Fibroblast of skin of left quadriceps (primary cell): ENCODE results near the gene PLSCR1.
"Not testable (repeated sequence)": the region's sequence is repeated elsewhere in the genome, so short reads cannot be mapped to it uniquely, and the experiment has no call there.

Source experiments
- DNase-seq, 2 experiments: peaks; one replicate each; pipeline ENCODE4 v3.0.0-alpha.2; 2013; ENCODE audit warnings: low read depth in 2 of 2

PLSCR1 gene

DNA sequence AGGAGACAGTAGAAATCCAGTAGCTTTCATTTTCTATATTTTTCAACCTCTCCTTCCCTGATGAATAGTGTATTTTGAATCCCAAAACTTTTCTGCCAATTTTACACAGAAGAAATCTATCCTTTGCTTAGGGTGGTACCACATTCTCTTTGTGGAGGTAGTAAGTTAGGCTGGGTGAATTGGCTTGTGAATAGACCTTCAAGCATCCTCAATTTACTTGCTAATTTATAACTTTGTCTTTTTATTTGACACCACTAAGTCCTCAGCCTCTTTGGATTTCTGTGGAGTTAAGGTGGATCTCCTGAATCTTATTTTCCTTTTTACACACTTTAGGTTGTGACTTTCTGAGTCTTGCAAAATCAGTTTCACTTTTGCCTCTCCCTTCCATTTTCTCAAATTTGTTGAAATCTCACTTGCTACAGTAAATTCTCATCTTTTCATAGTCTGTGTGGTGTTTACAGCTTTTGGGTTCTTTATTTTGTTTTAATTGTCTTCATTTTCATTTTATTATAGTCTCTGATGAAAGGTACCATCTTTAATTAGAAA, 5.7 kb upstream of the PLSCR1 start:
- DNase-seq, result no peak

DNA sequence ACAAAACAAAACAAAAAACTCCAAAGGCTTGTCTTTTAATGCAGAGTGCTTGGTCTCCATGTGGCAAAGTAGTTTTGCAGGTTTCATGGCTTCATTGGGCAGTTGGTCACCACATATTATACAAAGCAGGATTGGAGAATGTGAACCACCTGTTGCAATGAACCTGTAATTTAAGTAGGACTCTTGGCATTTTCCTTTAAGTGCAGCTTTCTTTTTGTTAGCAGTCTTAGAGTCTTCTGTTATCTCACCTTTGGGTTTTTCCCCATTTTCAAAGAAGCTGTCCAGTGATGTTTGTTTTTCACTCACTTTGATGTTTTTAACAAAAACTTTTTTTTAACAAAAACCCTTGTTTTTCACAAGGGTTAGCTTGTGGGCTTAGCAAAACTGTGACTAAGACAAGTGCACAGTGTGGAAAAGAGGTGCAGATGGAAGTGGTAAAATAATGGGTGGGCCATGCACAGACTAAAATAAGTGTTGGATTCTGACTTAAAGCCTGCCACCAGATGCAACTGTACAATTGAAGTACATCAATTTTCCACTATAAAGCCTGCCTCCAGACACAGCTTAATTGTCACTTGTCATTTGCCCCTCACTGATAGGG, 2.9 kb upstream of the PLSCR1 start:
- no peak for DNase-seq

DNA sequence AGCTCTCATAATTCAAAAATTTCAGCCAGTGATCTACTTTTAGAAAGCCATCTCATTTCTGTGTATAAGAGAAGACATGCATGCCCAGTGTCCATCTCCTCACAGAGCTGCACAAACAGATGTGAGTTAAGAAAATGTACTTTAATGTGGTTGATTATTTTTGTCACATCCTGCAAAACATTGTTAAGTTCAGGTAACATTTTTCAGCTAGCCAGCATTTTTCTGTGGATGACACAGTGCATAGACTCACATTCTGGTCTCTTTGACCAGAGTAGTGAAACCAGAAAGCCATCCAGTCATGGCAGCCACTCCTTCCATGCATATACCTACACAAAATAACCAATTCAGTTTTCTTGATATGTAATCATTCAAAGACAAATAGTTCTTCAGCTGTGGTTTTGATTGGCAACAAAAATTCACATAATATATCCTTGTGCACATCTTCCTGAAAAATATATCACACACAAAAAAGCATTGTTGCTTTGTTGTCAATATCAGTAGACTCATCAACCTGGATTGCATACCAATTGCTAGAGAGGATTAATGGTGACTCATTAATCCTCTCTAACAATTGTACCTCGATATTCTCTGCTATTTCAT, 2.1 kb upstream of the PLSCR1 start:
- no peak for DNase-seq

DNA sequence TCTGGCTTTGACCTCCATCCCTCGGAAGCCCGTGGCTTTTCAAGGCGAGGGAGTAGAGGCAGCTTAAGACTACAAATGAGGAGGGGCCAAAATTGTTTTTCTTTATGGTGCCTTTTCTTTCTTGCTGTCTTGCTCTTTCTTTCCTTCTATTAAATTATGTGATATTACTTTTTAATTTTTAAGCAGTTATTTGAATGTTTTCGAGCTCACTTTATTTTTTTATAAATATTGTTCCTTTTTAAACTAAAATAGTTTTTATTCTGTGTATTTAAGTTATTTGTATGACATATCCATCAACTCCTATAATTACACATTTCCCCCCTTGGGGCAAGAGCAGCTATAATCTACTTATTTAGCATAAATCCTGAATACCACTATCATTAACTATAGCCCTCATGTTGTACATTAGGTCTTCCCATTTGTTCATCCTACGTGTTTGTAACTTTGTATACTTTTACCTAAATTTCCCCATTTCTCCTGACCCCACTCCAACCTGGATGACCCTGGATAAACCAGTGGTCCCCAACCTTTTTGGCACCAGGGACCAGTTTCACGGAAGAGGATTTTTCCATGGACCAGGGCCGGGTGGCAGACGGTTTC, 622 bp upstream of the PLSCR1 start:
- DNase-seq, result no peak

DNA sequence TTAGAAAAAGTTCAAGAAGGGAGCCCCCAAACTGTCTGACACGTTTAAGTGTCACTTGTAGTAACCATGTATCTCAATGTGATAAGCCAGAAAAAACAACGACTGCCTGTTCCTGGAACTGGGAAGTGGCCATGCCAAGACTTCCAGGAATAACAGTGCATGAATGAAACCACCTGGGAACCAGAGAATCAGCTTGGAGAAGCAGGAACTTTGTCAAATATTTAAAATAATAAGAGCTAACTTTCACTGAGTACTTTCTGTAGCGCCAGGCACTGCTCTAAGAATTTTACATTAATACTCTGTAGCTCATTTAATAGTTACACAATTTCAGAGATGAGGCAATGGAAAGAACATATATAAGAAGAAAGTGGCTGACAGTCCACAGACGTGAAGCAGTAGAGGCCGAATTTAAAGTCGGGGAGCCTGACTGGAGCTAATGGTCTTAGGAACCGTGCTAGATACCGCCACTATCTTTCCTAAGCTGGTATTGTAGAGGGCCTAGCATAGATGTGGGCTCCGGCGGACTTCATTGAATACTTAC, 876 bp downstream of the PLSCR1 start:
- no peak for DNase-seq

DNA sequence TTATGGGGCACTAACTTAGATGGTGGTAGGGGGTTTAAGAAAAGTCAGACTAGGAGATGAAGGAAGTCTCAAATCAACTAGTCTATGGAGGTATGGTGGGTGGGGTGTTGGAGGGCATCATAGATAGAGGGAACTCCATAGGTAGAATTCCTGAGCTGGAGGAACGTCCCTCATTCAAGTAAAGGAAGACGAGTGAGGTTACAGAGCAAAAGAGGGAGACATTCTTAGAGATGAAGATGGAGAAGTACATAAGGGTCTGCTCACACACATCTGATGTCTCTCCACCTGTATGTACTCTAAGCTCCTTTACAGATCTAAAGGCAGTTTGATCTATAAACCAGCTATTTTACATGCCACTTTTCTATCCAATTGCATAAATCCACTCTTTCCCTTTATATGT, 1.4 kb downstream of the PLSCR1 start:
- DNase-seq, result no peak

DNA sequence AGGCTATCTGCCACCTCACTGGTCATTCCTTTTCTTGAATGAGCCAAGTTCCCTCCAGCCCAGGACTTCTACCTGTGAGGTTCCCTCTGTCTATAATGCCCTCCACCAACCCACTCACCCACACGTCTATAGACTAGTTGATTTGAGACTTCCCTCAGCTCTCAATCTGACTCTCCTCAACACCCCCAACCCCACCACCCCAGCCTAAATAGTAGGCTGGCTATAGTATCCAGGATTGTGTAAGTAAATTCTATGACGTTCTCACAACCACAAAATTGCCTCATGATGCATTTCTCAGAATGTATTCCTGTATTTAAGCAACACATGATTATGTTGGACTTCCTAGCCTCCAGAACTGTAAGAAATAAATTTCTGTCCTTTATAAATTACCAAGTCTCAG, 2.2 kb downstream of the PLSCR1 start:
- peak in 1 of 2 experiments; percentile 35 for DNase-seq

DNA sequence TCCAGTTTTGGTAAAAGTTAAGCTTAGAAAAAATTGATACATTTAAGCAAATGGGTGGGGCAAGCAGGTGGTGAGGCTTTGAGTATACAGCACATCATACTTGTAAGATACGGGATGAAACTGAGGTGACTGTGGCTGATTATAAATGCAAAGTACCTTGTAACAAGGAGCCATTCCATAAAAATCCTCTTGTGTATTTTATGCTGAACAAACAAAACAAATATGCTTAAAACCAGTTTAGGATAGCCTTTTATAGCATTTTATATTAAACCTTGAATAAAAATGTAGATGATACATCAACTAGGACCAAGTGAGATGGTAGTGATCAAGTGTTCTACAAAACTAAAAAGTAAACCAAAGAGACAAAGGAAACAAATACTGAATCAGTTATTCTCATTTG, 3.4 kb downstream of the PLSCR1 start:
- no peak for DNase-seq

DNA sequence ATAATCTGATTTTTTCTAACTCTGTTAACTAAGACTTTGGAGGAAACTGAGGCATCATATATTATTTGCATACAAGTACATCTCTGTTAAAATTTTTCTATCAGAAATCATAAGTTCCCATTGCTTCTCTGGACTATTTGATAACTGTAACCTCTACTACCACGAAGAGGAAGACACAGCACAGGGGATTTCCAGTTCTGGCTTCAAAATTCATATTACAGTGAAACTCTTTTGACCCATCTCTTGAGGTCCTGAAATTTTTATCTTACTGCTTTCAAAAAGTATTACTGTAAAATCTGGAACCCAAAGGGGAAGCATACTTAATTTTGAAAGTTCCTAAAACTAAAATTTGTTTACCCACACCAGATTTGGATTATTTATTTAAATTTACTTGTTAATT, 4.2 kb downstream of the PLSCR1 start:
- DNase-seq, result no peak

DNA sequence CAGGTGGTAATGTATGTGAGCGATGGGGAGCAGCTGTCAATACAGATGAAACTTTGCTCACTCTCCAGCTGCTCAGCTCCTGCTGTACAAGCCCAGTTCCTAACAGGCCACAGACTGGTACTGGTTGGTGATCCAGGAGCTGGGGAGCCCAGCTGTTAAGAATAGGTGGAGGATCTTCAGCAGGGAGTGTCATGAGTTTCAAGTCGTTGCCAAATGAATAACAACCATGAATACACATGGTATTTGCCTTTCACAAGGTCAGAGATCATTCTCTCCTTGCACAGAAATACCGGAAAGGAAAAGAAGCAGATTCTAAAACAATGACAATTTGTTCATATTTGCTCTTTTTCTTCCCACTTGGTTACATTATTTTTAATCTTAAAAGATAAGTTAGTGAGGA, 5.1 kb downstream of the PLSCR1 start:
- DNase-seq, result no peak

DNA sequence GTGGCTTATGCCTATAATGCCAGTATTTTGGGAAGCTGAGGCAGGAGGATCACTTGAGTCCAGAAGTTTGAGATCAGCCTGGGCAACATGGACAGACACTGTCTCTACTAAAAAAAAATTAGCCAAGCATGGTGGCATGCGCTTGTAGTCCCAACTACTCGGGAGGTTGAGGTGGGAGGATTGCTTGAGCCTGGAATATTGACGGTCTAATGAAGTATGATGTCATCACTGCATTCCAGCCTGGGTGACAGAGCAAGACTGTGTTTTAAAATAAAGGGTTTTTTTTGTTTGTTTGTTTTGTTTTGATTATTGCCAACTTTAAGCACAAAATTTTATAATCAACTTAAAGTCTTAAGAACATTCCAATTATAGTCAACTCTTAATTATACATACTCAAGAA, 6.8 kb downstream of the PLSCR1 start:
- DNase-seq, result no peak

DNA sequence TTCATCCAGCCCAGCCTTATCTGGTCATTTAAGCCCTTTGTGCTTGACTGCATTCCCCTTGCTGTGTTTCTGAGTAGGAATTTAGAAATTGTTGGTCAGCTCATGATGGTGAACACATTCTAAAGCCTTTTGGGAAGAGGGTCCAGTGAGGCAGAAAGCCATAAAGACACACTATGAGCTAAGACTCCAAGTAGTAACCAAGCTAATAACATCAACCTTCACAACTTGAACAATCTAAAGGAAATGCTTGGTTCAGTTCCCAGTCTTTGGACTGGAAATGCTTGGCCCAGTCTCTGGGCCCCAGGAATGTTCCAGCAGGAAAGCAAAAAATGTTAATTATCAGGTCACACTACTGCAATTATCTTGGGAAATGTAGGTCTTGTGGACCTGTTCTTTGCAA, 7.7 kb downstream of the PLSCR1 start:
- DNase-seq, result no peak

DNA sequence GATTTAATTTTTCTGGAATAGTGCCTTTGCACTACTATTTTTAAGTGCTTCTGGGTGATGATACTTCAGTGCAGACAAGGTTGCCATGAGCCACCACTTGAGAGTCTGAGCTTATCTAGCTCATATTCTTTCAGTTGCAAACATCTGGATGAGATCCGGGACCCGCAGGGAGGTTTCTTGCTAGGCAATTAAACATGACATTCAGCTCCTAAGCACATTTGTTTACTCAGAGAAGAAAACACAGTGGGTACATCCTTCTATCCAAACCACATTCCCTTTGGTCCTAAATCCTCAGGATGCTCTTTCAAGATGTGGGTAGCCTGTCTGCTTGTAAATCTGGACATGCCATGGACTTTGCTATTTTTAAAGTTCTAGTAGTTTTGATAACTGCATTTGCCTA, 12.0 kb downstream of the PLSCR1 start:
- DNase-seq, result no peak

DNA sequence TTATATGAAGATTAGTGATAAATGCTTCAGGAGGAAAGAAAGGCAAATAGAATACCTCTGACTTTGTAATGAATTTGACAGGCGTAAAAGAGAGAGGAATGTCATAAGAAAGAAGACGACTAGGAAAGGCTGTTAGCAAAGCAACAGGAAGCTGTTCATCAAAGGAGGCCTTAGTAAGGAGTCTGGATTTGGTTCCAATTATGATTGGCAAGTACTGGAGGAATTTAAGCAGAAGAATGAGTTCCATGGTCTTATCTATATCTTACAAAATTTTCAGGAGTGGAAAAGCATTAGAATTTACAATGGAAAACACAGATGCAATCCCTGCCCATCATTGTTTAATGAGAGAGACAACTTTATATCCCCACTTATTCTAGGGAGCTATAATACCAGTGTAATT, 13.8 kb downstream of the PLSCR1 start:
- DNase-seq, result no peak

DNA sequence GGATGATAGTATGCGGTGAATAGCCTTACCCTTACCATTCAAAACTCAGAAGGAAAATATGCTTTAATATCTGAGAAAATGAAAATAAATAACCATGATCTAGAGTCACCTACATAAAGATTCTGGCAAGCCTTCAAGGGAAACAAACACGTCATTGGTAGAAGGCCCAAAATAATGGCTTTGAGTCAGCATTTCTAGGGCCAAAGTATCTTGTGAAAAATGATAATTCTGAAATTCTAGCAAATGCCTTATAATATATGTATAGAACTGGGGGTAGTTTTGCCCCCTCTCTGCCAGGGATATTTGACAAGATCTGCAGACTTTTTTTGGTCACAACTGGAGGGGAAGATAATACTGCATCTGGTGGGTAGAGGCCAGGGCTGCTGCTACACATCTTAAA, 15.4 kb downstream of the PLSCR1 start:
- no peak for DNase-seq

DNA sequence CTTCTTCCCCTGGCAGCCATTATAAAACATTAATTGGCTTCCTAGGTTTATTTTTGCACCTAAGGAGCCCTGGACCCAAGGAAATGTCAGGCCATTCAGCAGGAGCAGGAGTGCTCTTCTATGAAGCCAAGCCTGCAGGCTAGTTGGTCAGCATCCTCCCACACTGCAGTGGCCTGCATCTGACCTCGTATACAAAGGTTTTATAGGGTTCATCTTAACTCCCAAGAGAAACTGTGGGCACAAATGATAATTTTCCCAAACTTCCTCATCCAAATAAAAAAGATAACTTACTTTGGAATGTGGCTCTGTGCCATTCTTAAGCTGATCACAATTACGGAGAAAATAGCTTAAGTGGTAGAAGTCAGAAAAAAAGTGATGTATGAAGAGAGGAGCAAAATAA, 19.4 kb downstream of the PLSCR1 start:
- DNase-seq, result no peak

DNA sequence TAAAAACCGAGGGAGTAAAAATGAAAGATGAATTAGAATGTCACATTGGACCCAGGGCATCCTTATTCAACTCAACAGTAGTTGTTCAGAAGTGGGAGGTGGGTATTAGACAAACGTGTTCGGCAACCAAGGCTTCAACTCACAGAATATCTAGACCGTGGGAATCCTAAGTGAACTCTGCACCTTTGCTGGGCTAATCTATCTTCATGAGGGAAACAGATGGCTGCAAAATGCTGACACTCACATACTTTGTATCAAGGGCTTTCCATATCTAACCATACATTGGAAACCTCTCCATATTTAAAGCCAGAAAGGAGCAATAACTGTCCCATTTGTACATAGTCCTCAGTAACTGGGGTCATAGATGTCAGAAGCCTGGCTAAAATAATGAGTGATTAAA, 20.9 kb downstream of the PLSCR1 start:
- no peak for DNase-seq

DNA sequence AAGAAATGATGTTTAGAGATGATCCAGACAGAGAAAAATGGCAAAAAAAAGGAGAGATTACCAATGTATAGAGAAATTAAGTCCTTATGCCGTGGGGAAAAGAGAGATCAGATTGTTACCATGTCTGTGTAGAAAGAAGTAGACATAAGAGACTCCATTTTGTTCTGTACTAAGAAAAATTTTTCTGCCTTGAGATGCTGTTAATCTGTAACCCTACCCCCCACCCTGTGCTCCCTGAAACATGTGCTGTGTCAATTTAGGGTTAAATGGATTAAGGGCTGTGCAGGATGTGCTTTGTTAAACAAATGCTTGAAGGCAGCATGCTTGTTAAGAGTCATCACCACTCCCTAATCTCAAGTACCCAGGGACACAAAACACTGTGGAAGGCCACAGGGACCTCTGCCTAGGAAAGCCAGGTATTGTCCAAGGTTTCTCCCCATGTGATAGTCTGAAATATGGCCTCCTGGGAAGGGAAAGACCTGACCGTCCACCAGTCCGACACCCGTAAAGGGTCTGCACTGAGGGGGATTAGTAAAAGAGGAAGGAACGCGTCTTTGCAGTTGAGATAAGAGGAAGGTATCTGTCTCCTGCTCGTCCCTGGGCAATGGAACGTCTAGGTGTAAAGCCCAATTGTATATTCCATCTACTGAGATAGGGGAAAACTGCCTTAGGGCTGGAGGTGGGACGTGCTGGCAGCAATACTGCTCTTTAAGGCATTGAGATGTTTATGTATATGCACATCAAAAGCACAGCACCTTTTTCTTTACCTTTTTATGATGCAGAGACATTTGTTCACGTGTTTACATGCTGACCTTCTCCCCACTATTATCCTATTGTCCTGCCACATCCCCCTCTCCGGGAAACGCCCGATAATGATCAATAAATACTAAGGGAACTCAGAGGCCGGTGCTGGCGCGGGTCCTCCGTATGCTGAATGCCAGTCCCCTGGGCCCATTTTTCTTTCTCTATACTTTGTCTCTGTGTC, 21.9 kb downstream of the PLSCR1 start:
- DNase-seq, result not testable (repeated sequence)

DNA sequence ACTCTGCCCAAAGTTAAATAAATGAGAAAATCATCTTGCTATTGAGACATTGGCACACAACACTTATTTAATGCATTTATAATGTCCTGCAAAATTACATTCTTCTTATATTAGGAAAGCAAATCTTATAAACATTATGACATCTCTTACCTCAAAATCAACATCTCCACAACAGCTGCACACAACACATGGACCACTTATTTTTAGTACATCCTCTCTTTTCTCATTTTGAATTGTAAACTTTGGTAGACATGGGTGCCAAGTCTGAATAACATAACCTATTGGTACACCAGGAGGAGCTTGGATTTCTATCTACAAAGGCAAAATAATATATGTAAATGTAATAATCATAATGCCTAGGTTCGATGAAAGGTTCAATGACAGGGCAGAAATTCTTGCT, 23.0 kb downstream of the PLSCR1 start:
- no peak for DNase-seq

DNA sequence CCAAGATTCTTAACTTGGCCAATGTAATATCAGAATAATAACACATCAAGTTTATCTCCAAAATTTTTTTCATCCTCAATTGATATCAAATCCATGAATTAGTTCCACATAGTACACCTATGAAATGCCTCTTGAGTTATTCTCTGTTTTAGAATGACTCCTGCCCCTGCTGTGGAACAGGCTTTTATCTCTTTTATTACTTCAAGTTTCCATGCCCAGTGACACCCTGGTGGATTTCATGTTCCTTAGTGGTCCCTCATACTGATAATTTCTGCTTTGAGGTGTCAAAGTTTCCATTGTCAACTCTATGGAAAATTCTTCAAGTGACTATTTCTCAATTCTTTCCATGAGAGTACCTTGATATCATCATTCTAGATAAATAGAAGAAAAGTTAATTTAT, 24.6 kb downstream of the PLSCR1 start:
- DNase-seq, result no peak

DNA sequence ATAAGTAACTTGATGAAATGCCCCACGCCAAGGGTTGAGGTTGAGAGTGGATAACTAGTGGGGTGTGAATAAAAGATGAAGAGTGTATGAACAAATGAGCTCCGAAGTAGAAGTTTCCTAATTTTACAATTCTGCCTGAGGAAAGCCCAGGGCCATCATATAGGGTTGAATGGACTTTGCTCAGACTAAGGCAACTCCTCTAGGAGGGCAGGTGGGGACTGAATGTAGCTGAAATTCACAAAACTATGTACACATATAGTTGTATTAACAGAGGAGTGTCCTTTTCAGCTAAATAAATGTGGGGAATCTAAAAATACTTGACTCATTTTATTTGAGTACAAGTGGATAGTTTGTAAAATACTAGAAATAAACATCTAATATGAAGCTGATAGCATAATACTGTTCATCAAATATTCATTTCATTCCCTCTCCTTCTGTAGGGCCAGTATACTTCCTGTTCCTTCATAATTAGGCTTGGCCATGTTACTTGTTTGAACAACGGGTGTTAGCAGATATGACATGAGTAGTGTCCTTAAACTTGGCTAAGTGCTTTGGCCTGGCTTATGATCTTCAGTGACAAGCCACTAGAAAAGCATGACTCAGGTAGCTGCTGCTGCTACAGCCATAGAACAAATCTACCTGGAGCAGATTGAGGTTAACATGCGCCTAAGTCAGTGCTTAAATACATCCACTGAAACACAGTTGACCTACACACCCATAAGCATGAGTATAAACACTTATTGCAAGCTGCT, 26.5 kb downstream of the PLSCR1 start:
- no peak for DNase-seq
